Fibroblast of lung (primary cell): ENCODE measurements around the gene ZNF568. TPM values are rescaled to one million over a fixed set of nuclear protein-coding genes. Genes with fewer than 3 reads are reported as not detected.

Source experiments
- DNase-seq, 2 donors: peaks; one replicate each; pipeline versions ENCODE4 v3.0.0 to v3.0.0-alpha.2; 2010; ENCODE audit warnings: low read depth in 2 of 2
- H2AFZ ChIP-seq: 2 replicates; pipeline ENCODE4 v1.5.1; 2012; ENCODE audit warnings: low read length, control low read depth, inconsistent platforms
- H3K27ac ChIP-seq: 2 replicates; pipeline ENCODE4 v1.5.1; 2011; ENCODE audit warnings: low read length, control low read depth; ENCODE audit not compliant: insufficient read depth
- H3K27me3 ChIP-seq: 2 replicates; pipeline ENCODE4 v1.5.1; 2011; ENCODE audit warnings: mild to moderate bottlenecking, low read length; ENCODE audit not compliant: control insufficient read depth, insufficient read depth
- H3K36me3 ChIP-seq: 2 replicates; pipeline ENCODE4 v1.5.1; 2011; ENCODE audit warnings: low read length; ENCODE audit not compliant: control insufficient read depth, insufficient read depth
- H3K4me1 ChIP-seq: 2 replicates; pipeline ENCODE4 v1.5.1; 2011; ENCODE audit warnings: low read length; ENCODE audit not compliant: control insufficient read depth, insufficient read depth; ENCODE audit errors: extremely low read depth
- H3K4me2 ChIP-seq: 2 replicates; pipeline ENCODE4 v1.5.1; 2011; ENCODE audit warnings: low read length, control low read depth; ENCODE audit not compliant: insufficient read depth; ENCODE audit errors: extremely low read depth
- H3K4me3 ChIP-seq, 4 experiments: fragments of 200-600 bp in 1 of 4; sonication (generic) in 1 of 4; replicated peaks in 1 of 4; 2 replicates each; pipeline ENCODE4 v1.5.1; 2011 to 2016; ENCODE audit warnings: low read length in 4 of 4, low read depth in 3 of 4, mild to moderate bottlenecking in 3 of 4, control low read depth in 2 of 4, inconsistent platforms in 1 of 4, mixed read lengths in 1 of 4; ENCODE audit not compliant: insufficient read depth in 1 of 4; ENCODE audit errors: control extremely low read depth in 1 of 4
- H3K79me2 ChIP-seq: 2 replicates; pipeline ENCODE4 v1.5.1; 2012; ENCODE audit warnings: mild to moderate bottlenecking, low read length, inconsistent platforms; ENCODE audit not compliant: control insufficient read depth, insufficient read depth
- H3K9ac ChIP-seq: 2 replicates; pipeline ENCODE4 v1.5.1; 2011; ENCODE audit warnings: mild to moderate bottlenecking, low read length, control low read depth; ENCODE audit not compliant: insufficient read depth
- H3K9me3 ChIP-seq: 2 replicates; pipeline ENCODE4 v1.5.1; 2012; ENCODE audit warnings: low read depth, low read length; ENCODE audit not compliant: control insufficient read depth, insufficient read depth
- H4K20me1 ChIP-seq: 2 replicates; pipeline ENCODE4 v1.5.1; 2011; ENCODE audit warnings: low read length; ENCODE audit not compliant: control insufficient read depth, insufficient read depth; ENCODE audit errors: extremely low read depth
- EZH2 ChIP-seq: IDR thresholded peaks from 2 replicates; pipeline ENCODE4 v1.5.1; 2012; ENCODE audit warnings: low read length, control low read depth, mild to moderate bottlenecking; ENCODE audit errors: missing control alignments
- polyA plus RNA-seq, 2 donors: library from polyadenylated mRNA; depleted of rRNA in 1 of 2; stranded (reverse) in 1 of 2; unstranded in 1 of 2; fragments of >200 nt; gene quantifications; 2 replicates each; pipeline ENCODE4 v1.2.1, GENCODE V29; 2011 to 2012; ENCODE audit warnings: missing spikeins in 1 of 2
- total RNA-seq: library from RNA; depleted of rRNA; stranded (reverse); fragments of >200 nt; gene quantifications from 2 replicates; pipeline ENCODE4 v1.2.1, GENCODE V29; 2014
- TF ChIP-seq, protein P1 (sequence below), 2 donors: IDR thresholded peaks in 1 of 2; conservative IDR thresholded peaks in 1 of 2; 1 replicate in 1 of 2; 2 replicates in 1 of 2; pipeline ENCODE4 v1.5.1; 2011 to 2012; ENCODE audit warnings: low read length in 2 of 2, control low read depth in 1 of 2, inconsistent platforms in 1 of 2, low read depth in 1 of 2, mild to moderate bottlenecking in 1 of 2

ZNF568 gene
- total and polyA plus RNA-seq, 2 donors (not counting 1 experiment from before 2014, with no cell fraction given), result 9.0 to 33.2 TPM

GRCh38 chr19:36963280-36963679, 47.1 kb downstream of the ZNF568 start:
- peak in 1 of 2 donors; percentile 45 for DNase-seq
- no peak overlapping the region for H3K4me2 ChIP-seq
- H3K79me2 ChIP-seq, result no peaks in the 10 kb centered on the region
- H3K4me3 ChIP-seq, result no peak overlapping the region
- H3K27me3 ChIP-seq, result no peaks in the 10 kb centered on the region
- H2AFZ ChIP-seq, result no peak overlapping the region
- H3K9me3 ChIP-seq, result no peaks in the 10 kb centered on the region
- no peak overlapping the region for H3K27ac ChIP-seq
- no peaks in the 10 kb centered on the region for H3K36me3 ChIP-seq
- H4K20me1 ChIP-seq, result no peaks in the 10 kb centered on the region
- no peak for TF ChIP-seq EZH2
- TF ChIP-seq, protein P1, sequence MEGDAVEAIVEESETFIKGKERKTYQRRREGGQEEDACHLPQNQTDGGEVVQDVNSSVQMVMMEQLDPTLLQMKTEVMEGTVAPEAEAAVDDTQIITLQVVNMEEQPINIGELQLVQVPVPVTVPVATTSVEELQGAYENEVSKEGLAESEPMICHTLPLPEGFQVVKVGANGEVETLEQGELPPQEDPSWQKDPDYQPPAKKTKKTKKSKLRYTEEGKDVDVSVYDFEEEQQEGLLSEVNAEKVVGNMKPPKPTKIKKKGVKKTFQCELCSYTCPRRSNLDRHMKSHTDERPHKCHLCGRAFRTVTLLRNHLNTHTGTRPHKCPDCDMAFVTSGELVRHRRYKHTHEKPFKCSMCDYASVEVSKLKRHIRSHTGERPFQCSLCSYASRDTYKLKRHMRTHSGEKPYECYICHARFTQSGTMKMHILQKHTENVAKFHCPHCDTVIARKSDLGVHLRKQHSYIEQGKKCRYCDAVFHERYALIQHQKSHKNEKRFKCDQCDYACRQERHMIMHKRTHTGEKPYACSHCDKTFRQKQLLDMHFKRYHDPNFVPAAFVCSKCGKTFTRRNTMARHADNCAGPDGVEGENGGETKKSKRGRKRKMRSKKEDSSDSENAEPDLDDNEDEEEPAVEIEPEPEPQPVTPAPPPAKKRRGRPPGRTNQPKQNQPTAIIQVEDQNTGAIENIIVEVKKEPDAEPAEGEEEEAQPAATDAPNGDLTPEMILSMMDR (conservative IDR thresholded peaks at IDR 0.05 in 1 of 2, IDR thresholded peaks at IDR 0.05 in 1 of 2; ENCODE audit: low read depth in 1 of 2, low read length in 2 of 2), result no peak
- no peak overlapping the region for H3K9ac ChIP-seq
- H3K4me1 ChIP-seq, result no peaks in the 10 kb centered on the region

DNA sequence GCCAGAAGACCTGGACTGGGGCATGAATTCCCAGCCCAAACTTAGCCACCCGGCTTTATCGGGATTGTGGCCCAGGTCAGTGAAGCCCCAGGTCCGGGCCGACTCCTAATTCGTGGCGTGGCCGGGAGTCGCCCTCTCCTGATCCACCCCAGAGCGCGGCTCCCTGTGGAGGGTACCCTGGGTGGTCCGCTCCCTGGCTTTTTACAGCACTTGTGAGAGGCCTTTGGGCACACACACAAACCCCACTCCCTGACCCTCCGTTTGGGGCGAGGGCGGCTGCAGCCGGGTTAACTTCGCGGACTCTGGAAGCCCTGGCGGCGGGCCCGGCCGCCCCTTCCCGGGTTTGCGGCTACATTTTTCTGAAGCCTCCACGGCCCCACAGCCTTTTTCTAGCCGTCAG, 56.4 kb downstream of the ZNF568 start:
- TF ChIP-seq, protein P1 (conservative IDR thresholded peaks at IDR 0.05 in 1 of 2, IDR thresholded peaks at IDR 0.05 in 1 of 2; ENCODE audit: low read depth in 1 of 2, low read length in 2 of 2), result no peak
- no peak for TF ChIP-seq EZH2
- Histone ChIP-seq H3K36me3 (no peaks in the 10 kb centered on the region), H3K4me2 (peak overlapping the region; percentile 88), H3K9ac (no peak overlapping the region), H3K27ac (no peak overlapping the region), H3K27me3 (no peaks in the 10 kb centered on the region), H3K9me3 (no peaks in the 10 kb centered on the region), H3K4me1 (no peaks in the 10 kb centered on the region), H4K20me1 (no peaks in the 10 kb centered on the region), H3K79me2 (no peaks in the 10 kb centered on the region), H2AFZ (peak overlapping the region; percentile 94), H3K4me3 (peak overlapping the region; percentile 63 to 88 (median 74))
- no peak for DNase-seq

DNA sequence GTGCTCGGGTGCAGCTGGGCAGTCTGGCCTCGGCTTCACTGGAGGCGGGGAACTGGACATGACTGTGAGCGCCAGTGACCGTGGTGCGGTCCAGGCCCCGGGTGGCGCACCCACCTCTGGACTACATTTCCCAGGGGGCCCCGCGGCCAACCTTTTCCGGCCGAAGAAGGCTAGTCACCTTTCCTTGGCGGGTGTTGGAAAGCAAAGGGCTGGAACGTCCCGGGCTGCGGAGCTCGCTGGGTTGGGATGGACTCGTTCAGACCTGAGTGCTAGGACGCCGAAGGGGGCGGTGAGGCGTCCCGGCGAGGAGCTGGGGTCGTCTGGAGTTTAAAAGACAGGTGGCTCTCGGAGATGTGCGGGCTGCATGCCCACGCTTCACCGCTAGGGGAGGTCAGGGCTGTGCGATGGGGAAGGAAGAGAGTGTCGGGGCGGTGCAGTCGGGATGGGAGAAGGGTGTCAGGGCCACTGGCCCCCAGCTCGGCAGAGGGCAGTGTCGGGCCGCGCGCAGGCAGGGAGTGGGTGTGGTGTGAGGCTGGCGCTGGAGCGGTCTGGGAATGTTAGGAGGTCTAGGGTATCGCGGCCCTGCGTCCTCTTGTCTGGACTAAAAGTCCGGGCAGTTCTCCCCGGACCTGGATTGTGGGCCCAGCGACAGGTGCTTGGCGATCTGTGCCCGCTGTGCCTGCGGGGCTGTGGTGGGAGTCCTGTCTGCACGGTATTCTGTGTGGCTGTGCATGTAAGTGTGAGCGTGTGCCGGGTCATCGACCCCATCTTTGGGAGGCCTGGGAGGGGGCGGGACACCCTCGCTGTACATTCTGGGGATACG, 57.1 kb downstream of the ZNF568 start:
- Histone ChIP-seq H4K20me1 (no peaks in the 10 kb centered on the region), H3K27ac (no peak overlapping the region), H3K4me1 (no peaks in the 10 kb centered on the region), H3K79me2 (no peaks in the 10 kb centered on the region), H3K27me3 (no peaks in the 10 kb centered on the region), H3K4me3 (peak overlapping the region; percentile 63 to 88 (median 74)), H3K9me3 (no peaks in the 10 kb centered on the region), H2AFZ (peak overlapping the region; percentile 94), H3K36me3 (no peaks in the 10 kb centered on the region), H3K9ac (peak overlapping the region; percentile 42), H3K4me2 (peak overlapping the region; percentile 88)
- DNase-seq, result peak; percentile 76 to 82
- no peak for TF ChIP-seq EZH2
- TF ChIP-seq, protein P1 (conservative IDR thresholded peaks at IDR 0.05 in 1 of 2, IDR thresholded peaks at IDR 0.05 in 1 of 2; ENCODE audit: low read depth in 1 of 2, low read length in 2 of 2), result peak; percentile 57 to 77
